ENCODE results near the gene VSIG10L2. TPM values are rescaled to one million over a fixed set of nuclear protein-coding genes. Genes with fewer than 3 reads are reported as not detected.

The VSIG10L2 gene
- total RNA-seq, 2 donors from 2014 or later = not detected

GRCh38 chr11:125935618-125936199 is 10.1 kb upstream of the VSIG10L2 start:
- H3K36me3 Mint-ChIP-seq (ENCODE audit: low read depth) = no peaks in the 10 kb centered on the region
- H3K4me1 Mint-ChIP-seq = no peaks in the 10 kb centered on the region
- peaks cover 5% of the 10 kb centered on the region for H3K9me3 Mint-ChIP-seq
- no peak overlapping the region for H3K4me3 Mint-ChIP-seq
- no peak for ATAC-seq (replicated peaks)
- peaks cover 2% of the 10 kb centered on the region for H3K27me3 Mint-ChIP-seq
- H3K27ac Mint-ChIP-seq = no peak overlapping the region

DNA sequence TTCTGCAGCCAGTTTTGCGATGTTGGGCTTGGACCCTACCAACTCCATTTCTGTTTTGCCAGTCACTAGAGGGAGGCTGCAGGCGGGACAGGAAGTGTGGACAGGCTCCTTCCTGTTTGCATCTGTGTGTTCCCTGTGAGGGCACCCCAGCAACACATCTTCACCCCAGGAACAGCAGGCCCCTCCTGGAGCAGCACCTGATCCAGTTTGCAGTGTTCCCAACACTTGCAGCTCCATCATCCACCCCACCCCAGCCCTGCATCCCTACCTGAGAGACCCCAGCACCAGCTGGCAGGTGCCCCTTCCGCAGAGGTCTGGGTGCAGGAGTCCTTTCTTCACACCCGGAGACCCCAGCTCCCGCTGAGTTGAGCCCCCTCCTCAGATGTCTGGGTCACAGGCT is 7.4 kb upstream of the VSIG10L2 start:
- Mint-ChIP-seq H3K9me3 (peaks cover 5% of the 10 kb centered on the region), H3K36me3 (ENCODE audit: low read depth) (no peaks in the 10 kb centered on the region), H3K27me3 (no peaks in the 10 kb centered on the region), H3K27ac (peak overlapping the region; percentile 63), H3K4me1 (no peaks in the 10 kb centered on the region), H3K4me3 (no peak overlapping the region)
- ATAC-seq (replicated peaks) = no peak

- H3K9me3 Mint-ChIP-seq = peaks cover 5% of the 10 kb centered on the region
- H3K4me3 Mint-ChIP-seq = no peak overlapping the region
- no peaks in the 10 kb centered on the region for H3K4me1 Mint-ChIP-seq
- peak overlapping the region; percentile 63 for H3K27ac Mint-ChIP-seq
- no peaks in the 10 kb centered on the region for H3K36me3 Mint-ChIP-seq (ENCODE audit: low read depth)
- ATAC-seq (replicated peaks) = no peak
- no peaks in the 10 kb centered on the region for H3K27me3 Mint-ChIP-seq
Observed at GRCh38 chr11:125939081-125939521, 6.7 kb upstream of the VSIG10L2 start.

DNA sequence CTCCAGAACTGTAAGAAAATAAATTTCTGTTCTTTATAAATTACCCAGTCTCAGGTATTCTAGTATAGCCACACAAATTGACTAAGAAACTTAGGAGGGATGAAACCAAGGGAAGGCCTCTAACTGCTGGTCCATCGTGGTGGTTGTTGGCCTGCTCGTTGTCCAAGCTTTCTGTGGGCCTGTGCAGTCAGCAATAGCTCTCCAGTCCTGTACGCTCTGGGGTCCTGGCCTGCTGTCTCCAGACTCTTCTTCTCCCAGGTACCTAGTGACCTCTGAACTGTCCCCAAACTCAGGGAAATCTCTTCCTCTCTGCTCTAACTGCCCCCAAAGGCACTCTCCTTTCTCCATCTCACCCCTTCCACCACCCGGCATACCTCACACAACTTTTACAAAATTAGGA is 5.7 kb upstream of the VSIG10L2 start:
- no peak overlapping the region for H3K27ac Mint-ChIP-seq
- peaks cover 5% of the 10 kb centered on the region for H3K9me3 Mint-ChIP-seq
- H3K4me3 Mint-ChIP-seq = no peak overlapping the region
- ATAC-seq (replicated peaks) = no peak
- H3K27me3 Mint-ChIP-seq = no peaks in the 10 kb centered on the region
- H3K4me1 Mint-ChIP-seq = no peaks in the 10 kb centered on the region
- no peaks in the 10 kb centered on the region for H3K36me3 Mint-ChIP-seq (ENCODE audit: low read depth)

- H3K27me3 Mint-ChIP-seq = no peaks in the 10 kb centered on the region
- H3K27ac Mint-ChIP-seq = no peak overlapping the region
- no peaks in the 10 kb centered on the region for H3K4me1 Mint-ChIP-seq
- H3K4me3 Mint-ChIP-seq = no peak overlapping the region
- H3K36me3 Mint-ChIP-seq (ENCODE audit: low read depth) = no peaks in the 10 kb centered on the region
- H3K9me3 Mint-ChIP-seq = peaks cover 5% of the 10 kb centered on the region
- no peak for ATAC-seq (replicated peaks)
Observed at GRCh38 chr11:125941267-125941618, 4.6 kb upstream of the VSIG10L2 start.

DNA sequence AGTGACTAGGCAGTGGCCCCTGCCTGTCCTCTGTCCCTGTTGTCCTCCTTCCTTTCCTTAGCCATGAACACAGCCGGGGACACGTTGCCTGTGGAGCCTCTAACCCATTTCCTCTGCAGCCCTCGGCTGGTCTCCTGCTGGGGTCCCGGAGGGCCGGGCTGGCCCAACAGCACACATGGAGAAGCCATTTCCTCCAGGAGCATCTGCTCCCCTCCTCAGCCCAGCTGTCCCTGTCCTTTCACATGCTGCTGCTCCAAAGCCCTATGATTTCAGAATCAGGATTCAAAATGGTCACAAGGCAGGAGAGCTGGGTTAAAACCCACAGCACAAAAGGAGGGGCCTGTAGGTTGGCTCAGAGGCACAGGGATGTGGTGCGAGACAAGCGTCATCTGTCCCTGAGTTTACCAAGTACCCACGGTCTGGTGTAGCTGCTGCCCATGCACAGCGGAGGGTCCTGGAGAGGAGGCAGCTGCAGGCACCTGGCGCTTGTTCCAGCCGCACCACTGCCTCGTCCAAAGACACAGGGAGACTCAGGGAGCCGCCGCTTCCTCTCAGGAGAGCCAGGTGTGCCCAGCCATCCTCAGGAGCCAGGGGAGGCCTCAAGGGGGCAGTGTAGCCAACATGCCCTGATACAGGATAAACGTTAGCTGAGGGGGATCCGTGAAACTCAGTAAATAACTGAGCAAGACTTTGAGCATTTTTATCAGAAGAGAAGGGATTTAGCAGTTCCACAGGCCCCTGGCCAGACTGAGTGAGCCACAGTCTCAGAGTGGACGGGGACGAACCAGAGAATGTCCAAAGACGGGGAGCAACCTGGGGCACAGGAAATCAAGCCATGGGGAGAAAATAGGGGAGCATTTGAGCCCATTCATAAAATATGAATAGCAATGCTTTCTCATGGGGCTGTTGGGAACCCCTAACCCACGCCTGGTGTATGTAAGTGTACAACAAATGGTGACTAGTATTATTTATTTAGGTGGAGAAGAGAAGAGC is 3.9 kb upstream of the VSIG10L2 start:
- Mint-ChIP-seq H3K27me3 (no peaks in the 10 kb centered on the region), H3K4me3 (no peak overlapping the region), H3K36me3 (ENCODE audit: low read depth) (no peaks in the 10 kb centered on the region), H3K27ac (no peak overlapping the region), H3K4me1 (no peaks in the 10 kb centered on the region), H3K9me3 (peaks cover 5% of the 10 kb centered on the region)
- peak; percentile 80 for ATAC-seq (replicated peaks)

DNA sequence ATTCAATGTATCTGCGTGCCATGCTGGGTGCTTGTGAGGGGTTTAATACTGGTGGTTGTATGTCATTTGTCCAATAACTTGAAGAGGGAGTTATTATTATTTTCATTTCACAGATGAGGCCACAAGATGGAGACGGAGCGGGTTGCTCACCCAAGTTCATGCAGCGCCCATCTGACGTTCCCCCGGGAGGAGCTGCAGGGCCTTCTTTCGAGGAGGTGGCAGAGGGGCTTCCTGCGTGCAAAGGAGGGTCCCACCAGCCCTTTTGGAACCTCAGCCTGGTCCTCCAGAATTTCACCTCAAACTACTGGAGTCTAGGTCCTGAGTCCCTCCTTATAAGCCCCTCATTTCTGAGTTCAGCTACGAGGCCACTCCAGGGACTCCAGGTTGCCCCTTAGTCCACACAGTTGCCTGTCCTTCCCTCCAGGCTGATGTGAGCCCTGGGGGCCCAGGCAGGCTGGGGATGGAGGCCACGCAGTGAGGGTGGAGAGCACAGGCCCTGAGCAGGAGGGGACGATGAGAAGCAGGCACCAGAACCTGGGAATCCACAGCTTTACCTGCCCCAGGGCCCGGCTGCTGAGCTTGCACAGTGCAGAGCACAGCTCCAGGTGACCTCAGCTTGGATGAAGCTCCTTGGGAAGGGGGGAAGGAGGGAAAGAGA is 2.9 kb upstream of the VSIG10L2 start:
- no peaks in the 10 kb centered on the region for H3K4me1 Mint-ChIP-seq
- ATAC-seq (replicated peaks) = no peak
- no peaks in the 10 kb centered on the region for H3K27me3 Mint-ChIP-seq
- no peak overlapping the region for H3K4me3 Mint-ChIP-seq
- H3K36me3 Mint-ChIP-seq (ENCODE audit: low read depth) = no peaks in the 10 kb centered on the region
- peaks cover 5% of the 10 kb centered on the region for H3K9me3 Mint-ChIP-seq
- no peak overlapping the region for H3K27ac Mint-ChIP-seq

DNA sequence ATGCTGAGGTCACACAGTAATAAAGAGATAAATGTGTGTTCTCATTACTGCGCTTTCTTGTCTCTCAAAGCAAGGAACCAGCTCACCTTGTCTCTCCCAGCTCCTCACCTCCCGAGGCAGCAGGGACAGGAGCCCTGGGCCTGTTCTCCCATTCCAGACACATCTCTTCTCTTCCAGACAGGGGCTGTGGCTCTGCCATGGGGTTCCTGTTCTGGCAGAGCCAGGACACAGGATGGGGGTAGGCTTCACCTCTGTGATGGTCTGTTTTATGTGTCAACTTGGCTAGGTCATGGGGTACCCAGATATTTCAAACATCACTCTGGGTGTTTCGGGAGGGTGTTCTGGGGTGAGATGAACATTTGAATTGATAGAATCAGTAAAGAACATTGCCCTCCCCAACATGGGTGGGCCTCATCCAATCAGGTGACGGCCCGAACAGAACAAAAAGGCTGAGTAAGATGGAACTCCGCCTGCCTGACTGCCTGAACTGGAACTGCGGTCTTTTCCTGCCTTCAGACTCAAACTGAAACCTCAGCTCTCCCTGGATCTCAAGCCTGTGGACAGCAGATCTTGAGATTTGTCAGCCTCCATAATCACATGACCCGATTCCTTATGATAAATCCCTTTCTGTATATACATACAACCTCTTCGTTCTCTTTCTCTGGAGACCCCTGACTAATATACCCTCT is 2.0 kb upstream of the VSIG10L2 start:
- Mint-ChIP-seq H3K27ac (no peak overlapping the region), H3K4me3 (no peak overlapping the region), H3K4me1 (no peaks in the 10 kb centered on the region), H3K9me3 (peaks cover 2% of the 10 kb centered on the region), H3K27me3 (no peaks in the 10 kb centered on the region), H3K36me3 (ENCODE audit: low read depth) (no peaks in the 10 kb centered on the region)
- ATAC-seq (replicated peaks) = no peak

GRCh38 chr11:125944350-125945010 is 1.4 kb upstream of the VSIG10L2 start:
- no peaks in the 10 kb centered on the region for H3K4me1 Mint-ChIP-seq
- ATAC-seq (replicated peaks) = no peak
- H3K36me3 Mint-ChIP-seq (ENCODE audit: low read depth) = no peaks in the 10 kb centered on the region

DNA sequence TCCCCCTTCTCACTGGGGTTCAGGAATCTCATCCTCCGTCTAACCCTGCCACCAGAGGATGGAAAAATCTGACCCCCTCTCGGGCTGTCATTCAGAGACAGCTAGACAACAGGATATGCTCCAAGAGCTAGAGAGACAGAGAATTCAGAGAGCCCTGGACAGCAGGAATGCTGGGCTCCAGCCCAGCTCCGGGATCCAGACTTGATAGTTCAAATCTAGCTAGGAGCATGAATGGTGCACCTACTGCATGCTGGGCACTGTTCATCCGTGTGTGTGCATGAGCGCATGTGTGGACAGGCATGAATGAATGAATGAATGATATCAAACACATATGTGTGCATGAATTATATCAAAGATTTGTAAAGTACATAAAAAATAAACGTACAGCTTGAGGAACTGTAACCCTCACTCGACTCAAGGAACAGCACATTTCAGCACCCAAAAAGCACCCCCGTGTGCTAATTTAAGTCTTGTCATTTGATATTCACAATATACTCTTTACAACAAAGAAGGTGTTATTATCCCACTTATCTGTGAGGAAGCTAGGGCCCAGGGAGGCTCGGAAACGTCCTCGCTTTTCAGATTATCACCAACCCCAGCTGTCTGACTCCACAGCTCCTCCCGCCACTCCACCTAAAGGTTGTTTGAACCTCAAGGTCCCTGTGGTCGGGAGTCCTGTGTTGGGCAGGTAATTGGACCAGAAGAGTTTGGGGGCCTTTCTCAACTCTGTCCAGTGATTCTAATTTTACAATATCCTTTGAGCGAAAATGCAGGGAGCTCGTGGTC is 640 bp upstream of the VSIG10L2 start:
- Mint-ChIP-seq H3K9me3 (no peaks in the 10 kb centered on the region), H3K27ac (no peak overlapping the region), H3K4me1 (no peaks in the 10 kb centered on the region), H3K27me3 (peaks cover 3% of the 10 kb centered on the region), H3K36me3 (ENCODE audit: low read depth) (no peaks in the 10 kb centered on the region), H3K4me3 (no peak overlapping the region)
- no peak for ATAC-seq (replicated peaks)

More at GRCh38 chr11:125944350-125945010, 1.4 kb upstream of the VSIG10L2 start:
- no peaks in the 10 kb centered on the region for H3K9me3 Mint-ChIP-seq
- no peak overlapping the region for H3K4me3 Mint-ChIP-seq
- H3K27ac Mint-ChIP-seq = no peak overlapping the region
- H3K27me3 Mint-ChIP-seq = peaks cover 3% of the 10 kb centered on the region

- no peak for ATAC-seq (replicated peaks)
- Mint-ChIP-seq H3K4me3 (no peak overlapping the region), H3K9me3 (no peaks in the 10 kb centered on the region)
Observed at GRCh38 chr11:125946712-125947418, 1.0 kb downstream of the VSIG10L2 start.

DNA sequence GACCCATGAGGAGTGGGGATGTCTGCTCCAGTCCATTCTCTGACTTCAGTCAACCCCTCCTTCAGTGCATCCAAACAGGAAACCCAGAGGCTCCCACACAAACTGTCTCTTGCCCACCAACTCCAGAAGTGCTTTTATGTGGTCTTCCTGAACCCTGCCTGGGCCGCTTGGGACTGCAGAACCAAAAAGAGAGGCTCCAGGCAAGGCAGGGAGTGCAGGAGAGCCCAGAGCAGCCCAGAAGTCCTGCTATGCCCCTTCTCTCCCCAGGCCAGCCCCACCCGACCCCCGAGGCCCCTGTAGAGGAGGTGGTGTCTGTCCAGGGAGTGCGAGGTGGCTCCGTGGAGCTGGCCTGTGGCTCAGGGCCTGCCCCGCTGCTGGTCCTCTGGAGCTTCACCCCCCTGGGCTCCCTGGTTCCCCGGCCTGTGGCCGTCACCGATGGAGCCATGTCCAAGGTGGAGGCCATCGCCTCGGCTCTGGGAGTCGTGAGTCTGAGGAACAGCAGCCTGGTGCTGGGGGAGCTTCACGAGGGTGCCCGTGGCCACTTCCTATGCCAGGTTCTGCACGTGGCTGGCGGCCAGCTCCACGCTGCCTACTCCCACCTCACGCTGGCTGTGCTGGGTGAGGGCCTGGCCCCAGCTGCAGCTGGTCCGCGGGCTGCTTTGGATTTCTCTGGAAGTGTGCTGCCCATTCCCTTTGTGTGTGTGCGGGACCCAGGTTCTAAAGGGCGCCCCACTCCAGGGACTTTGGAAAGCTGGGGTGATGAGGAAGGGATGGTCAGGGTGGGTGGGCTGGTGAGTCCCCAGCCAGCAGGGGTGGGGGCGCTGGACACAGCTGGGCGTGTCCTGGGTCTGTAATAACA is 1.8 kb downstream of the VSIG10L2 start:
- H3K4me1 Mint-ChIP-seq = no peaks in the 10 kb centered on the region
- H3K27ac Mint-ChIP-seq = no peak overlapping the region
- no peak for ATAC-seq (replicated peaks)
- peaks cover 6% of the 10 kb centered on the region for H3K27me3 Mint-ChIP-seq
- no peaks in the 10 kb centered on the region for H3K9me3 Mint-ChIP-seq
- no peaks in the 10 kb centered on the region for H3K36me3 Mint-ChIP-seq (ENCODE audit: low read depth)
- no peak overlapping the region for H3K4me3 Mint-ChIP-seq

More at GRCh38 chr11:125946712-125947418, 1.0 kb downstream of the VSIG10L2 start:
- Mint-ChIP-seq H3K36me3 (ENCODE audit: low read depth) (no peaks in the 10 kb centered on the region), H3K27ac (no peak overlapping the region), H3K4me1 (no peaks in the 10 kb centered on the region), H3K27me3 (peaks cover 6% of the 10 kb centered on the region)
